HFFc6 (cell line): Measurements from ENCODE around the gene COX8A. TPM values are rescaled to one million over a fixed set of nuclear protein-coding genes. Genes with fewer than 3 reads are reported as not detected.

Source experiments
- DNase-seq: peaks from one replicate; pipeline ENCODE4 v3.0.0-alpha.2; 2018
- H3K27ac Mint-ChIP-seq: 2 replicates; pipeline ENCODE4 v1.8.0; 2020; ENCODE audit warnings: mild to moderate bottlenecking, mixed read lengths
- H3K27me3 Mint-ChIP-seq: 2 replicates; pipeline ENCODE4 v1.8.0; 2021; ENCODE audit warnings: mild to moderate bottlenecking, moderate library complexity, mixed read lengths; ENCODE audit not compliant: insufficient read depth
- H3K36me3 Mint-ChIP-seq: 2 replicates; pipeline ENCODE4 v1.8.0; 2021; ENCODE audit warnings: low read depth, mixed read lengths
- H3K4me1 Mint-ChIP-seq: 2 replicates; pipeline ENCODE4 v1.8.0; 2020; ENCODE audit warnings: low read depth, mixed read lengths
- H3K4me3 Mint-ChIP-seq: 2 replicates; pipeline ENCODE4 v1.8.0; 2020; ENCODE audit warnings: mild to moderate bottlenecking, moderate library complexity, mixed read lengths
- H3K9me3 Mint-ChIP-seq: 2 replicates; pipeline ENCODE4 v1.8.0; 2020; ENCODE audit warnings: mild to moderate bottlenecking, mixed read lengths
- total RNA-seq, 6 experiments: library from RNA; stranded (reverse); fragmentation: NEBNext Ultra II Directional; extraction: Animal tissue kit (Norgen Biotek cat#: 25700); gene quantifications; 2 replicates in 1 of 6; 3 replicates in 5 of 6; pipeline ENCODE4 v1.2.3, GENCODE V29; 2021
- TF ChIP-seq, protein P1 (sequence below): fragments of 200-600 bp; sonication (generic); IDR thresholded peaks from 2 replicates; pipeline ENCODE4 v1.5.0; 2021; ENCODE audit warnings: antibody characterized with exemption, mild to moderate bottlenecking

COX8A gene
- total RNA-seq, 6 experiments from 2014 or later, result 422 to 571 (median 505) TPM

DNA sequence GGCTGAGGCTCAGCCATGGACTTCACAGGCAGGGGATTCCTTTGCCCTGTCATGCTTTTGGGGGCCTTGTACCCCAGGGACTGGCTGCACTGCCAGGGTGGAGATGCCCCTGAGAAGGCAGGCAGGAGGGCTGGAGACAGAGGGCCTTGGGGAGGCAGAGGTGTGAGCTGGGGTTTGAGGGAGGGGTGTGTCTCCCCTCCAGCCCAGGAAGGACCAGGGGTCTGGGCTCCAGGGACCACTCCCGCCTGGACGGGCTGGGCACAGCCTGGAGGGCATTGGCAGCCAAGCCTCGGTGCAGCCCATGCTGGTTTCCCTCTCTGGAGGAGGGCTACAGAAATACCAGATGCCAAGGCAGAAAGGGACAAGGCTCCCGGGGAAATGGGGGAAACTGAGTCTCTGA, 31.3 kb downstream of the COX8A start:
- Mint-ChIP-seq H3K4me3 (no peak overlapping the region), H3K36me3 (no peaks in the 10 kb centered on the region), H3K27ac (no peak overlapping the region), H3K27me3 (peaks cover 12% of the 10 kb centered on the region), H3K9me3 (no peaks in the 10 kb centered on the region), H3K4me1 (peaks cover 40% of the 10 kb centered on the region)
- TF ChIP-seq, protein P1, sequence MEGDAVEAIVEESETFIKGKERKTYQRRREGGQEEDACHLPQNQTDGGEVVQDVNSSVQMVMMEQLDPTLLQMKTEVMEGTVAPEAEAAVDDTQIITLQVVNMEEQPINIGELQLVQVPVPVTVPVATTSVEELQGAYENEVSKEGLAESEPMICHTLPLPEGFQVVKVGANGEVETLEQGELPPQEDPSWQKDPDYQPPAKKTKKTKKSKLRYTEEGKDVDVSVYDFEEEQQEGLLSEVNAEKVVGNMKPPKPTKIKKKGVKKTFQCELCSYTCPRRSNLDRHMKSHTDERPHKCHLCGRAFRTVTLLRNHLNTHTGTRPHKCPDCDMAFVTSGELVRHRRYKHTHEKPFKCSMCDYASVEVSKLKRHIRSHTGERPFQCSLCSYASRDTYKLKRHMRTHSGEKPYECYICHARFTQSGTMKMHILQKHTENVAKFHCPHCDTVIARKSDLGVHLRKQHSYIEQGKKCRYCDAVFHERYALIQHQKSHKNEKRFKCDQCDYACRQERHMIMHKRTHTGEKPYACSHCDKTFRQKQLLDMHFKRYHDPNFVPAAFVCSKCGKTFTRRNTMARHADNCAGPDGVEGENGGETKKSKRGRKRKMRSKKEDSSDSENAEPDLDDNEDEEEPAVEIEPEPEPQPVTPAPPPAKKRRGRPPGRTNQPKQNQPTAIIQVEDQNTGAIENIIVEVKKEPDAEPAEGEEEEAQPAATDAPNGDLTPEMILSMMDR, result no peak
- no peak for DNase-seq

DNA sequence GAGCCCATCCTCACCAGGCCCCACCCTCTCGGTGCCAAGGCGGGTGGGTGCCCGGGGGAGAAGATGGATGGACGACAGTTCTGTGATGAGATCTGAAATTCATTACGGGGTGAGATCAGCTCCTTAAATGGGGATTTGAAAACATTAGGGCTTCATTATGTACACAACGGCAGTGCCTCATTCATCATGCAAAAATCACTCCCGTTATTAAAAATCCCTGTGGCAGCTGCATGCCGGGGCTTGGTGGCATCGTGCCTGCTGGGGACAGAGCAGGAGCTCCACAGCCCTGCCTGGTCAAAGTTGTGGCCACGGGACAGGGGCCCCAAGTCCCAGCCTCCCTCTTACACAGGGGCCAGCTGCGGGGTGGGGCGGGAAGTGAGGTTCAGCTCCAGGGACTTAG, 32.0 kb downstream of the COX8A start:
- peak overlapping the region; percentile 80; the same call in 1 of the 2 replicates for H3K4me3 Mint-ChIP-seq
- H3K4me1 Mint-ChIP-seq, result peaks cover 39% of the 10 kb centered on the region
- no peak overlapping the region for H3K27ac Mint-ChIP-seq
- DNase-seq, result no peak
- no peaks in the 10 kb centered on the region for H3K9me3 Mint-ChIP-seq
- no peaks in the 10 kb centered on the region for H3K36me3 Mint-ChIP-seq
- TF ChIP-seq, protein P1, result no peak
- peaks cover 10% of the 10 kb centered on the region for H3K27me3 Mint-ChIP-seq

DNA sequence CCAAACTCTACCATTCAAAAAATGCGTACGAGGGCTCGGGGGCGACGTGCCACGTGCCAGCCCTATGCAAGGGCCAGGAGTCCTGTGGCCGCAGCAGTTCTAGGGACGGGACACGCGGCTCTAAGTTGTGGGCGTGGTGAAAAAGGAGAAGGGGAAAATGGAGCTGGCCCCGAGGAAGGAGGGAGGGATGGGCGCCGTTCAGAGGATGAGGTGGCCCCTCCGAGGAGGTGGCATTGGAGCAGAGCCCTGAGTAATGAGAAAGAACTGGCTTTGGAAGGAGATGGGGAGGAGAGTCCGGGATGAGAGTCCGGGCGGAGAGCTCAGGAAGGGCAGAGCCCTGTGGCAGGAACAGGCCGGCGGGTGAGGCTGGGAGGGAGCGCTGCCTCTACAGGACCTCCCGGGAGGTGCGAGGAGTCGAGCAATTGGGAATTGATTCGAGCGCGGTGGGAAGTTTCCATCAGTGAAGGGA, 32.8 kb downstream of the COX8A start:
- Mint-ChIP-seq H3K9me3 (no peaks in the 10 kb centered on the region), H3K4me3 (peak overlapping the region; percentile 80), H3K27ac (peak overlapping the region; percentile 62), H3K36me3 (no peaks in the 10 kb centered on the region), H3K4me1 (peaks cover 31% of the 10 kb centered on the region), H3K27me3 (peaks cover 8% of the 10 kb centered on the region)
- DNase-seq, result peak; percentile 13
- TF ChIP-seq, protein P1, result no peak

DNA sequence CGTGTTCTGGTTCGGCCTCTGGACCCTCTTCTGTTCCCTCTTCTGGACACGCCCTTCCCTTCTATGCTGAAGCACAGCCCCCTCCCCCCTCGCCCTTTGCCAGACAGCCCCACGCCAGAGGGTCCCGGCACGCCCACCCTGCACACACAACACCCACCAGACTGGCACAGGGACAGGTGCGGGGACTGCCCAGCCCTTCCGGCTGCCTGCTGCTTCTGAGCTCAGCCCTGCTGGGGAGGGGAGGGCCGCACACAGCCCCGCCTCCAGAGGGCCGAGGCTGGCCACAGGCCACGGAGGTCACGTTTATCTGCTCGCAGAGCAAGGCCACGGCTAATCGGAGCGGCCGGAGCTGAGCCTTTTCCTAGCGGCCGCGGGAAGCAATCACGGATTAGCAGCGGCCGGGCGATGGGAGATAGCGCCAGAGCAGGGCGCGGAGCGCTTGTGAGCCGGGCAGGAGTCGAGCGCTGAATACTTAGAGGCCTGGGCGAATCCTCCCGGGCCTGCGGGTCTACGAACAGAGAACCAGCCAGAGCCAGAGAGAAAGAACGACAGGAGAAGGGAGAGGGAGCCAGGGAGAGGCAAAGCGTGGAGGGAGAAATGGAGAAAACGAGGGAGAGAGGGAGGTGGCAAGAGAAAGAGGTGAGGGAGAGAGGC, 33.3 kb downstream of the COX8A start:
- Mint-ChIP-seq H3K4me1 (peaks cover 31% of the 10 kb centered on the region), H3K9me3 (no peaks in the 10 kb centered on the region), H3K36me3 (no peaks in the 10 kb centered on the region), H3K4me3 (peak overlapping the region; percentile 80), H3K27me3 (peaks cover 8% of the 10 kb centered on the region), H3K27ac (peak overlapping the region; percentile 62; the same call in 1 of the 2 replicates)
- TF ChIP-seq, protein P1, result no peak; the same call in none of the 2 replicates
- no peak for DNase-seq

DNA sequence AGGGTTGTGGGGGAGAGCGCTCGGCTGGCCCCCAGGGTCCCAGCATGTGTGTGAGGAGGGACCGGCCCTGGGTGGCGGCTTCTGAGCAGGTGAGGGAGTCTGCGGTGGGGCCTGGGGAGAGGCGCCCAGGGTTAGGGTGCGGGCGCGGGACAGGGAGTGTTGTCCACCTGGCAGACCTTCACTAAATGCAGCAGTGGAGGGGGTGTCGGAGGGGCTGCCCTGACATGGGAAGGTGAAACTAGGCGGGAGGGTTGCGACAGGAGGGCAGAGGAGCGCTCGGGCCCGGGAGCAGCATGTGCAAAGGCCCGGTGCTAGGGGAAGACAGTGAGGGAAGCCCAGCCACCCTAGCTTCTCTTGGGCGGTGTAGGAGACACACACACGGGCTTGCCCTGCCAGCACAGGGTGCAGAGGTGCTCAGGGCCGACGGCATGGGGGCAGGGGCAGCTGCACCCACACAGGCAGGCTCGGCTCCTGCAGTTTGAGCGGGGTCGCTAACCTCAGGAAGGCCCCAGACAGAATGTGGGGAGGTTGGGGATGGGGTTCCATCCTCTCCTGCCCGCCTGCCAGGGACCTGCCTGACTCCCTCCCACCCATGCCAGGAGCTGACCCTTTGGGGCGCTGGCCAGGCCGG, 34.0 kb downstream of the COX8A start:
- TF ChIP-seq, protein P1, result no peak
- Mint-ChIP-seq H3K4me3 (peak overlapping the region; percentile 80; the same call in 1 of the 2 replicates), H3K9me3 (no peaks in the 10 kb centered on the region), H3K4me1 (peaks cover 31% of the 10 kb centered on the region), H3K27me3 (peaks cover 8% of the 10 kb centered on the region), H3K36me3 (no peaks in the 10 kb centered on the region), H3K27ac (no peak overlapping the region)
- DNase-seq, result no peak
